Measurements from ENCODE around the gene GSTM4. TPM values are rescaled to one million over a fixed set of nuclear protein-coding genes. Genes with fewer than 3 reads are reported as not detected.

GSTM4 gene
- 10 to 100 TPM; 22.0 to 23.8 TPM for total RNA-seq

DNA sequence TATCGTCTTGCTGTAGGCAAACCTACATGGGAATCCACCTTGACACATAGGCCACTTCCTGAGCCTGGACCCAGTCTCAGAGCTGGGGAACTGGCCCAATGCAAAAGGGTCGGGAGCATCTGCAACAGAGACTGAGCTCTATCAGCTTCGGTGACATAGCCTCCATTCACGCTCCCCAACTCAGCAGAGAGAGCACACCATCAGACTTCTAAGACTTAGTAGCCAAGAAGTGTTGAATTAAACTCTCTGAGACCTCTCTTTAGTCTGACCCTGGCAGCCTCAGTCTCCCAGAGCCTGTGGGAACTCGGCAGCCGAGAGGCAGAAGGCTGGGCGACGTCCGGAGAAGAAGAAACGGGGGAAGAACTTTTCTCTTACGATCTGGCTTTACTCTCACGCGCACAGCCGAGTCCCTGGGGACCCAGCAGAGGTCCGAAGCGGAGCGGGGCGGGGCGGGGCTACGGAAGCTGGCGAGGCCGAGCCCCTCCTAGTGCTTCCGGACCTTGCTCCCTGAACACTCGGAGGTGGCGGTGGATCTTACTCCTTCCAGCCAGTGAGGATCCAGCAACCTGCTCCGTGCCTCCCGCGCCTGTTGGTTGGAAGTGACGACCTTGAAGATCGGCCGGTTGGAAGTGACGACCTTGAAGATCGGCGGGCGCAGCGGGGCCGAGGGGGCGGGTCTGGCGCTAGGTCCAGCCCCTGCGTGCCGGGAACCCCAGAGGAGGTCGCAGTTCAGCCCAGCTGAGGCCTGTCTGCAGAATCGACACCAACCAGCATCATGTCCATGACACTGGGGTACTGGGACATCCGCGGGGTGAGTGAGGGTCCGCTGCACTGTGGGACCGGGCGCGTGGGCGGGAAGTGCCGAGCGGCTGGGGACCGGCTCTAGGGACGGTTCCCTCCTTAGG lies at the start of gene GSTM4:
GSTM4 (plus strand) TSS at position 485 of the 905 bp plus-strand sequence; CDS start at position 776, 291 bp downstream.
- ATAC-seq (peak; percentile 90 to 93), DNase-seq (ENCODE audit: low spot score in 2 of 2) (peak; percentile 69 to 70)
- no peaks in the 10 kb centered on the region for H3K36me3 Mint-ChIP-seq
- peak within 1 kb of the TSS; percentile 88 to 90 for H3K27ac Mint-ChIP-seq
- H3K9me3 Mint-ChIP-seq = no peaks in the 10 kb centered on the region

DNA sequence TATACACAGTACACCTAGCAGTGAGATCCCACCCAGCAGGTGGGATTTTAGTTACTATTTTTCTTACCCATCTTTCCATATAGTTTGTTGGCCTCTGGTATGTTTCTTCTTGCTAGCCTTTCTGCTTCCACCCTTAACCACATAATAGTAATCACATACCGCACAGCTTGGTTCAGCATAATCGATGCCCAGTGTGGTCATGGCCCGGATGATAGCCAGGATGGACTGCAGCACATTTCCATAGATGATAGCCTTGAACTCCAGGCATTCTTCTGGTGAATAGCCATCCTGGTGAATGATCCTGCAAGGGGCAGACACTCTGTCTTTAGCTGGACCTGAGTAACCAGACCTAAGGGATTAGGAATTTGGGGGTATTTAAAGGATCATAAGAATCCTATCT lies 46.0 kb upstream of the GSTM4 start:
- DNase-seq (ENCODE audit: low spot score in 2 of 2) (no peak), ATAC-seq (no peak)
- H3K36me3 Mint-ChIP-seq = no peaks in the 10 kb centered on the region
- no peak overlapping the region for H3K27ac Mint-ChIP-seq
- no peaks in the 10 kb centered on the region for H3K9me3 Mint-ChIP-seq

DNA sequence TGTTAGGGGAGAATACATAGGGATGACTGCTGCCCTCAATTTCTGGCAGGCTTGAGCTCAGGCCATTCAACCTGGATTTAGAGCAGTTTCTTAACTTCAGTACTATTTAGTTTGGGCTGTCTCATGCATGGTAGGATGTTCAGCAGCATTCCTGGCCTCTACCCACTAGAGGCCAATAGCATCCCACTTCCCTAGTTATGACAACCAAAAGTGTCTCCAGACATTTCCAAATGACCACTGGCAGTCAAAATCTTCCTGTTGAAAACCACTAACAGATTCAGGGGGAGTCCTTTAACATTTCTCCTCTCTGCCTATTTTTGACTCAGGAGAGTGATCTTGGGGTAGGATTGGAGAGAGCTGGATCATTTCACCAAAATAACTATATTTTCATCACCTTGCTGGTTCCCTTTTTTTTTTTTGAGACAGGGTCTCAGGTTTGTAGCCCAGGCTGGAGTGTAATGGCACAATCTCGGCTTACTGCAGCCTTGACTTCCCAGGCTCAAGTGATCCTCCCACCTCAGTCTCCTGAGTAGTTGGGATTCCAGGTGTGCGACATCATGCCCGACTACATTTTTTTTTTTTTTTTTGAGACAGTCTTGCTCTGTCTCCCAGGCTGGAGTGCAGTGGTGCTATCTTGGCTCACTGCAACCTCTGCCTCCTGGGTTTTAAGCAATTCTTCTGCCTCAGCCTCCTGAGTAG lies 45.1 kb upstream of the GSTM4 start:
- no peaks in the 10 kb centered on the region for H3K36me3 Mint-ChIP-seq
- peak overlapping the region in 1 of 2 donors; percentile 51 for H3K27ac Mint-ChIP-seq
- DNase-seq (ENCODE audit: low spot score in 2 of 2) (no peak), ATAC-seq (no peak)
- H3K9me3 Mint-ChIP-seq = no peaks in the 10 kb centered on the region

DNA sequence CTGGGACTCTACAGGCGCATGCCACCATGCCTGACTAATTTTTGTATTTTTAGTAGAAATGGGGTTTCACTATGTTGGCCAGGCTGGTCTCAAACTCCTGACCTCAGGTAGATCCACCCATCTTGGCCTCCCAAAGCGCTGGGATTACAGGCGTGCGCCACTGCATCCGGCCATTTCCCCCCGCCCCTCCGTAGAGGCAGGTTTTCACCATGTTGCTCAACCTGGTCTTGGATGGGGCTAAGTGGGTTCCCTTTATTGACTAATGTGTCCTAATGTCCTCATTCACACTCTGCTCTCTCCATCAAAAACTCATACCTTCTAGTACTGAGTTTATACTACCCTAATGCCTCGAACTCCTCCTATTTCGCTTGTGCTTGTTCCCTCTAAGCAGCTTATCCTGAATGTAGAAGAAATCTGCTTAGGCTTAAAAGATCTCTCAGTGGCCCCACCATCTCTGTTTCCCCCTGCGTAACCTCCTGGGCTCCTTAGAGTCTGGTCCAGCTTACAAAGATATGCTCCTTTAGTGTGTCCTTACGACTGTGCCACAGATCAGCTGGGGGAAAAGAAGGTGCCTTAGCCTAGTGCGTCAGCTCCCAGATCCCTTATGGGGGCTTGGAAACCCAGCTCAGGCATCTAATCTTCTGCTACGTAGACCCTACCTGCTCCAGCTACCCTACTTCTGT lies 44.5 kb upstream of the GSTM4 start:
- DNase-seq (ENCODE audit: low spot score in 2 of 2) = no peak
- peak overlapping the region in 1 of 2 donors; percentile 18 for H3K27ac Mint-ChIP-seq
- H3K36me3 Mint-ChIP-seq = no peaks in the 10 kb centered on the region
- no peak for ATAC-seq
- no peaks in the 10 kb centered on the region for H3K9me3 Mint-ChIP-seq

DNA sequence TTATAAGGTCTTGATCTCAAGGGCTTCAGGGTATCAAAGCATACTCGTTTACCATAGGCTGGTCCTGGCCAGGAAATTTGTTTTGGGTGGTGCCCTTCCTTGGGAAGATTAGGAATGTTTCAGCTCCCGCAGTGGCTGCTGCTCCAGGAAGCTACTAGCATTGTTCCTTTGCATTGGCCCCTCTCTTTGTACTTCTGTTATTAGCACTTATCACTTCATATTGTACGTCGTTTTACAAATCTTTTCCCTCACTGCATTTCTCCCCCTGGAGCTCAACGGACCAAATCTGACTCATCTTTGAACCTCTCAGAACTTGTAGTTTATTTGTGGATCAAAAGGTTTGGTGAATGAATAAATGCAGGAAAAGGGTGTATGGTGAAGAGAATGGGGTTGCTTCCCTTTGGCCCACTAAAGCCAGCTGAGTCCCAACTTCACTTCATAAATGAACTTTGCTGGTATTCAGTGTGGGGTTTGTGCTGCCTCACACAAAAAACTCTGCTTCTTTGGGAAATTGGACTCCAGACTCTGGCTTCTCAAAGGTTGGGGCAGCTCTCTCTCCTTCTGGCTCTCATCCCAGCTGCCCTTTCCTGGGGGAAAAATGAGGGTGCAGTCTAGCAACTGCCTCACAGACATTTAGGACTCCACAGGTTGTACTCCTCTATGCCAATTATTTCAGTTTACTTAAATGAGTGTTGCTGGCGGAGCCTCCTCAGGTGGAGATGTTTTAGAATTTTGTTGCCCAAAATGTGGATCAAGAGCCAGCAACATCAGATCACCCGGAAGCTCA lies 42.3 kb upstream of the GSTM4 start:
- no peaks in the 10 kb centered on the region for H3K36me3 Mint-ChIP-seq
- DNase-seq (ENCODE audit: low spot score in 2 of 2) (no peak), ATAC-seq (no peak)
- H3K9me3 Mint-ChIP-seq = no peaks in the 10 kb centered on the region
- no peak overlapping the region for H3K27ac Mint-ChIP-seq

DNA sequence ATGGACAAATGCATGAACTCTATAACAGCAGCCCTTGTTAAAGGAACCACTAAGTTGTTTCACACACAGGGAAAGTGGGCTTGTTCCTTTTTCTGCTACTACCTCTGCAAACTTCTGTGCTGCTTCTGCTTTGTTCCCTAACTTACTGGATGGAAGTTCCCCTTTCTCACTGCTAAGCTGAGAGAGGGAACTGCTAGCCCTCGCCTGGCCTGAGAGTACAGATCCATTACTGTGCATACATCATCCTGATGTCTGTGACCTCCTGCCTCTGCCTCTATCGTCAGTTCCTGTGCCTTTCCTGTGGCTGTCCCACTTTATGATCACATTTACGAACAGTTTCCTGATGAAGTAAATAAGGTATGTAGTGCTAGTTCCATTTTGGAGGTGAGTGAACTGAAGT lies 40.0 kb upstream of the GSTM4 start:
- Mint-ChIP-seq H3K27ac (peak overlapping the region in 1 of 2 donors; percentile 27), H3K9me3 (no peaks in the 10 kb centered on the region), H3K36me3 (peaks cover 6 to 11% of the 10 kb centered on the region in 2 donors)
- ATAC-seq (no peak), DNase-seq (ENCODE audit: low spot score in 2 of 2) (no peak)

DNA sequence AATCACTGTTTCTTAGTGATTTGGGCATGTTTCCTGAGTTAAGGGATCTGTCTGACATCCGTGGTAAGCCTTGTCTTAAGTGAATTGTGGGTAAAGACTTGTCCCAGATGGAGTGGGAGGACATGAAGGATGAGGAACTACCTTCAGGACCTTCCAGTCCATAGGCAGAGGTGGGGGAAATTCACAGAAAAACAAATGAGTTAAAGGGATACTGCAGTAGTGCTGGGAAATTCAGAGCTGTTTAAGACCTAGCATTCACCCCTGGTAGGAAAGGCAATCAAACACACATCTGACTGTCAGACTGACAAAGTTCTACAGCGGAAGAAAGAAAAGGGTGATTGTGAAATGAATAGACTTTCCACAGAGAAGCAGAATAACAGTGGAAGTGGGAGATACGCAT lies 39.5 kb upstream of the GSTM4 start:
- ATAC-seq = no peak
- DNase-seq (ENCODE audit: low spot score in 2 of 2) = no peak
- no peaks in the 10 kb centered on the region for H3K9me3 Mint-ChIP-seq
- peak overlapping the region; percentile 22 to 27 for H3K27ac Mint-ChIP-seq
- H3K36me3 Mint-ChIP-seq = peaks cover 7 to 11% of the 10 kb centered on the region in 2 donors

- Mint-ChIP-seq H3K9me3 (no peaks in the 10 kb centered on the region), H3K36me3 (peaks cover 11 to 13% of the 10 kb centered on the region in 2 donors), H3K27ac (peak overlapping the region in 1 of 2 donors; percentile 27)
- peak in 1 of 2 donors; percentile 9 for ATAC-seq
- DNase-seq (ENCODE audit: low spot score in 2 of 2) = no peak
Observed at GRCh38 chr1:109617291-109617801, 38.6 kb upstream of the GSTM4 start.

DNA sequence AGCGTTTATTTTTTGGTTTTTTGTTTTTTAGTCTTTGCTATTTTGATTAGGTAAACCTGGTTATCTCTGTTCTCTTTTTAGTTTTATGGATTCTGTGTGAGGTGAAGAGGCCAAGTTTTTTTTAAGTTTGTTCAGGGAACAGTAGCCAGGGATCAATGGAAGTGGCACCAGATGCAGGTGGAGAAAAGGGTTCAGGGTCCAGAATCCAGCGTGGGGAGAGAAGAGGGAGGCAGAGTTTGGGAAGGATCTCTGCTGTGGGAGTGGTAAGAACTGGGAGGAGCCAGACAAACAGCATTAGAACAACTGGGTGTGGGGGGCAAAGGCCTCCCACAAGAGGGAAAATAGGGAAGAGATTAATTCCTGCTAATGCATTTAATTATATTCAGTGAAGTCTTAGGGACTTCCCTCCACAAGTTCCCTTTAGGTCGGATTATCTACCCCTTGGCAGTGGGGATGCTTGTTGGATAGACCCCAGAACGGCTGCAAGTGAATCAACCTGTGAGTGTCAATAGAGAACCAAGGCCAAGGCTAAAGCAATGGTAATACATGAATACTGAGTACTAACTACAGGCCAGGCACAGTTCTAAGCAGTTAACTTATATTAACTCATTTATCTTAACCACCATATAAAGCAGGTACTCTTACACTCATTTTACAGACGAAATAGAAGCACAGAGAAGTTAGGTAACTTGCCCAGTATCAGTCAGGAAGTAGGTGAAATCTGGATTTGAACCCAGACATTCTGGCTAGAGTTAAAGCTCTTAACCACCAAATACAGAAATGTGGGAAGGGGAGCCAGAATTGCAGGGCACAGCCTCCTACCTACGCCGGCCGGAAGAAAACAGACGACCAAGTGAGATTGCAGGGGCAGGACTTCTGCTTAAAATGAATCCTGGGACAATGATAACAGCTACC lies 37.0 kb upstream of the GSTM4 start:
- peak overlapping the region; percentile 96 to 97 for H3K27ac Mint-ChIP-seq
- DNase-seq (ENCODE audit: low spot score in 2 of 2) (no peak), ATAC-seq (no peak)
- H3K9me3 Mint-ChIP-seq = no peaks in the 10 kb centered on the region
- H3K36me3 Mint-ChIP-seq = peaks cover 11 to 13% of the 10 kb centered on the region in 2 donors

DNA sequence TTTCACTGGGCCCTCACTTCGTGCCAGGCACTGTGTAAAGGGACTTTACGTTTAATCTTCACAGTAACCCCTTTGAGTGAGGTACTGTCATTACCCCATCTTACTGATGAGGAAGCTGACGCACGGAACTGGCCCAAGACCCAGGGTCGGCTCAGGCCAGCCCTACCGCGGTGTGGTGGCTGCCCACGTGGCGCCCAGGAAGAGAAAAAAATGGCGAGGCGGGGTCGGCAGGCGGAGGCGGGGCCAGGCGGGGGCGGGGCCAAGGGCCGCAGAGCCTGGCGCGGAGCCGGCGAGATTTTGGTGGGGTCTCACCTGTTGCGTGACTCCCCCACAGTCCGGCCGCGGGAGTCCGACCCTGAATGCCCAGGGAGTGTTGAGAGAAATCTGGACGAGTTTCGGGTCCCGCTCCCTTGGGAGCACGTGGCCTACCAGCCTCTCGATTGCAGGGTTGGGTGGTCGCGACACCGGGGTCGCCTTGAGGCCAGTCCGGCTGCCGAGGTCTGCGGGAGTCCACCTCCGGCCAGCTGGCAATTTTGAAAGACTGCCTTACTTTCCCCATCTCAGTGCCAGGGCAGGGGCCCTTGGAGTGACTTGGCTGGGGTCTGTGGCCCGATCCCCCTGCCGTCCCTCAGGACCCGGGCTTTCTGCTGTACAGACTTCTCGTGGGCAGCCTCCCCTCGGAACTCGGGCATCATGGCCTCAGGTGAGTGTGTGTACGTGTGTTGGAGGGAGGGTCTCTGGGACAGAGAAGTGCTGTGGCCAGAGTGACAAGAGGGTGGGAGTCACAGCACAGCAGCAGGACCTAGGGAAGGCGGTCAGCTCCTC lies 36.1 kb upstream of the GSTM4 start, which contains the start of the genes AMPD2 and GNAT2:
AMPD2 (plus strand) TSS at position 262 of the 825 bp plus-strand sequence. CDS start 1,339 bp downstream, outside the sequence.
GNAT2 (minus strand) TSS at position 41 of the 825 bp plus-strand sequence. CDS start 6,746 bp downstream, outside the sequence.
- ATAC-seq (peak; percentile 48 to 80), DNase-seq (ENCODE audit: low spot score in 2 of 2) (peak; percentile 78 to 87)
- Mint-ChIP-seq H3K27ac (peak within 1 kb of the TSS; percentile 96 to 97), H3K9me3 (no peaks in the 10 kb centered on the region), H3K36me3 (peaks cover 11 to 13% of the 10 kb centered on the region in 2 donors)

DNA sequence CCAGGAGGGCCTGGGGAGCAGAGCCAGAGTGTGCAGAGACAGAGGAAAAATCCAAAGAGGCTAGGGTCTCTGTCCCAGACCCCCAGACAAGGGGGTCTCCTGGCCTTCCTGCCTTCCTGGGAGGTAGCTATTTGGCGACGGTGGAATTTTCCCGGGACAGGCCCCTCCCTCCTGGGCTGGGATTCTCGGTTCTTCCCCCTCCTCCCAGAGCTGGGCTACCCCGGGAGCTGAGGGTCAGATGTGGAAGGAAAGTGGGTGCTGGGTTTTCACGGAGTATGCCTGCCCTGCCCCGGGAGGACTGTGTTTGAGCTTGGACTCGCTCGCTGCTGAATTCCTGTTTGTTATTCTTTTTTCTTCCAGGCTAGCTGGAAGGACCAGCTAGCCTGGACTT lies 35.5 kb upstream of the GSTM4 start:
- DNase-seq (ENCODE audit: low spot score in 2 of 2) = no peak
- no peaks in the 10 kb centered on the region for H3K9me3 Mint-ChIP-seq
- peak overlapping the region; percentile 96 to 97 for H3K27ac Mint-ChIP-seq
- peak in 1 of 2 donors; percentile 2 for ATAC-seq
- peaks cover 11 to 13% of the 10 kb centered on the region in 2 donors for H3K36me3 Mint-ChIP-seq

DNA sequence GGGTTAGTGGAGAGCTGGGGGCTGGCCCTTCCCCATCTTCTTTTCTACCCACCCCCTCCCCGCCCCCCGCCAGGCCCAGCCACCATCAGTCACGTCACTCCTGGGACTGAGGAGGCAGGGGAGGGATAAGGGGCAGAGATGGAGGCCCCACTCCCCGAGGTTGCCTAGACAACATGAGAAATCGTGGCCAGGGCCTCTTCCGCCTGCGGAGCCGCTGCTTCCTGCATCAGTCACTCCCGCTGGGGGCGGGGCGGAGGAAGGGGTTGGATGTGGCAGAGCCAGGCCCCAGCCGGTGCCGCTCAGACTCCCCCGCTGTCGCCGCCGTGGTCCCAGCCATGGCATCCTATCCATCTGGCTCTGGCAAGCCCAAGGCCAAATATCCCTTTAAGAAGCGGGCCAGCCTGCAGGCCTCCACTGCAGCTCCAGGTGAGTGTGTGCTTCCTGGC lies 35.0 kb upstream of the GSTM4 start:
- Mint-ChIP-seq H3K27ac (peak overlapping the region; percentile 96 to 97), H3K9me3 (no peaks in the 10 kb centered on the region), H3K36me3 (peaks cover 11 to 13% of the 10 kb centered on the region in 2 donors)
- peak; percentile 94 to 98 for DNase-seq (ENCODE audit: low spot score in 2 of 2)
- peak; percentile 85 to 92 for ATAC-seq

DNA sequence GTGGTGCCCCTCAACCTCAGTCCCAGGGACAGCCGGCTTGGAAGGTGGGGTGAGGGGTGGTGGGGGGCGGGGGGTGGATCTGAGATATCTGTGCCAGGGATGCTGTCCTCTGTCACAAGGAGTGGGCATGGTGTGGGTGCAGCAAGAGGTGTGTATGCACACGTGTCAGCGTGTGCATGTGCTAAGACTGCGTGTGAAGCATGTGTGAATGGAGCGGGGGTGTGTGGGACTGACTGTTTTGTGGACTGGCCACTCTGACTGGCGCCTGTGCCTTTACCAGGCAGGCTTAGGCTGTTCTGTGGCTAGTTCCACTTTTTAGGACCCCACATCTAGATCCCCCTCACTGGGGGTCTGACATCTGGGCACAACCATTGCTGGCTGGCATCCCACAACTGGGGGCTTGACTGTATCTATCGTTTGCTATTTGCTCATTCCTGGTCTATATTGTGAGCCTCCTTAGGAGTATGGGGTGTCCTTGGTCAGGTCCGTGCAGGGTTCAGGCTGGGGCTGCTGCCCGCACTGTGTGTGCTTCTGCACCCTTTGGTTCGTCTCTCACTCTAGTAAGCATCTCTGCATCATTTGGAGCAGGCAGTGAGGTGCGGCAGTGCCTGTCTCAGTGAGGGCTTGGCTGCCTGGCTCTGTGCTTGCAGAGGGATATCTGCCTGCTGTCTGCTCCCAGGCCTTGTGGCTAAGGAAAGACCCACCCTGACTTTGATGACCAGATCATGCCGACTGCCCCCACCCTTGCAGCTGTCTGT lies 34.3 kb upstream of the GSTM4 start:
- Mint-ChIP-seq H3K36me3 (peaks cover 11 to 13% of the 10 kb centered on the region in 2 donors), H3K9me3 (no peaks in the 10 kb centered on the region), H3K27ac (peak overlapping the region; percentile 96 to 97)
- DNase-seq (ENCODE audit: low spot score in 2 of 2) = no peak
- ATAC-seq = peak in 1 of 2 donors; percentile 4

Measured in activated naive CD4-positive, alpha-beta T cell treated with anti-CD3 and anti-CD28 coated beads, Interleukin-2, amount 50 U/mL, for 72 hours (primary cell).